Middle frontal gyrus (tissue), 1 donor: Measurements from ENCODE around the gene TLK2.

Source experiments
- DNase-seq: peaks from one replicate; pipeline ENCODE4 v3.0.0-alpha.2; 2015; ENCODE audit warnings: low spot score; ENCODE audit errors: extremely low spot score

The TLK2 gene

GRCh38 chr17:62653826-62654761 lies 175.5 kb downstream of the TLK2 start:
- DNase-seq: no peak

DNA sequence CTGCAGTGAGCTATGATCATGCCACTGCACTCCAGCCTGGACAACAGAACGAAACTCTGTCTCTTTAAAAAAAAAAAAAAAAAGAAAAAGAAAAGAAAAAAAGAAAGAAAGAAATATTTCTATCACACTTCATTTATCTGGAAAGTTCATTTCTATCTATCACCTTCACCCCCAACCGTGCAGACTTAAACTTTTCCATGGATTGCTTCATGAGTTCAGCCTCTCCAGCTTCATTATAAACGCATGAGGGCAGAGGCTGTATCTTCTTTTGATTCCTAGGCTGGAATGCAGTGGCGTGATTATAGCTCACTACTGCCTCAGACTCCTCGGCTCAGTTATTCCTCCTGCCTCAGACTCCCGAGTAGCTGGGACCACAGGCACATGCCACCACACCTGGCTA lies 177.0 kb downstream of the TLK2 start:
- DNase-seq: no peak

GRCh38 chr17:62656446-62656845 lies 177.8 kb downstream of the TLK2 start:
- no peak for DNase-seq

GRCh38 chr17:62657145-62657665 lies 178.6 kb downstream of the TLK2 start:
- no peak for DNase-seq

DNA sequence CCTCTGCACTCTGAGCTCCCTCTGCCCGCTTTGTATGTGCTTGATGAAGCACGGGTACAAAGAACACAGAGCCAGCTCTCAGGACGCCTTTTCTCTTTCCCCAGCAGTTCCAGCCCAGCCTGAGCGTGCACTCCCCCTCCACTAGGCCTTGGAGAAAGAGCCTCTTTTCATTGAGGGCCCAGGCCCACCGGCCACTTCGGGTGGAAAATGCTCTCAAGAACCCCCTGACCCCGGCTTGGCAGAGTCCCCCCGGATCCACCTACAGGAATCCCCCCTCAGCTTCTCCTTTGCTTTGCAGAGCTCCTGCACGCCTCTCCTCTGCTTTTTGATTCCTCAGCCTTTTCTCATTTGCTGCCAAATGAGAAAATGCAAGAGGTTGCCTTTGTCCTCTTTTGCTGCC lies 179.1 kb downstream of the TLK2 start:
- no peak for DNase-seq

DNA sequence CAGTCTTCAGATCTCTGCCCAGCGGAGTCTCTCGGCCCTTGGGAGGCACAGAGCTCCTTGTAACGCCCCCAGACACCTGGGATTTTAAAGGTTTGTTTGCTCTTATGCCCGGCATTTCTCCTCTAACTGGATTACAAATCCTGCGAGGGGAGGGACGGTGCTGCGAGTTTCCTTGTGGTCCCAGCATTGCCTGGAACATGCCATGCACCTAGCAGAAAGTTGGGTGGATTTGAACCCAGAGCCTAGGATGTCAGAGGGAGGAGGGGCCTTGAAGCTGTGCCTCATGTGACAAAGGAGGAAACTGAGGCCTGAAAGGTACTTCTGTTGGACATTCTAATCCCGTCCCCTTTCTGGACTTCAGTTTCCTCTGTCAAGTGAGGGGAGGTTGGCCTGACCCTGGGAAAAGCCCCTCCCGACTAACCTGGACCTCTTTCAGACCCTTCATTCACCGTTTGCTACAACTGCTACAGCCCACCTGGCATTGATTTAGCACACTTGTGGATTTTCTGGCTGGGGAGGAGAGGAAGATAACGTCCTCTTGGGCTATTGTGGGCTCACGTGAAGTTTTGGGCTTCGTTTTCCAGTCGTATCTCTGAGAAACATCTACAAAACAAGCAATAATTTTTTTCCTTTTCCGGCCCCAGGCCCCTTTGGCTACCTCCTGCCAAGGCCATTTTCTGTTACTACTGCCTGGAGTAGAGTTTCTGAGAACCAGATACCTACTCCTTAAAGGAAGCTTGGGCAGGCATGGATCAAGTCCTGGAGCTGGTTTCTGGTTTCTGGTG lies 179.7 kb downstream of the TLK2 start:
- no peak for DNase-seq

DNA sequence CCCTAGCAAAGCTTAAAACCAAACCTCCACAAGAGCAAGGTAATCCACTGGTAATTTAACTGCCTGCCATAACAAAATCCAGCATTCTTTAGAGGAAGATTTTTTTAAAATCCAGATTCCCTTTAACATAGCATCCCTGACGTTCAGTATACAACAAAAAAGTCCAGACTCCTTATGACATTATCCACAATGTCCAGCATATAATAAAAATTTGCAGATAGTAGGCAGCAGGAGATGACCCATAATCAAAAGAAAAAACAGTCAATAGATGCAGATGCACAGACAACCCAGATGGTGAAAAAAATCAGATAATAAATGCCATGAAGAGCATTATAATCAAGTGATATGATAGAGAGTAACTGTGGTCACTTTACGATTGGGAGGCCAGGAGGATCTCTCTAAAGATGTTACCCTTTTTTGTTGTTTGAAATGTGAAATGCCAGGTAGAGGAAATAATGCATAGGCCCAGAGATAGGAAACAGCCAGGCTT lies 182.0 kb downstream of the TLK2 start:
- DNase-seq: no peak

GRCh38 chr17:62661337-62661736 lies 182.7 kb downstream of the TLK2 start:
- DNase-seq: no peak

- DNase-seq: no peak
These were observed 184.2 kb downstream of the TLK2 start for GRCh38 chr17:62662855-62663254.
